HAP-1 (cell line): Measurements from ENCODE around the gene OPTN.

Source experiments
- DNase-seq, 2 experiments: peaks; one replicate each; pipeline ENCODE4 v3.0.0-alpha.2; 2016 to 2020; ENCODE audit warnings: low spot score in 2 of 2
- H3K27me3 ChIP-seq: fragments of 250-450 bp; sonication (Bioruptor Pico); 2 replicates; pipeline ENCODE4 v1.5.1; 2020; ENCODE audit warnings: low read depth, mild to moderate bottlenecking, moderate library complexity
- H3K36me3 ChIP-seq: fragments of 250-450 bp; sonication (Bioruptor Pico); replicated peaks from 2 replicates; pipeline ENCODE4 v1.5.1; 2020; ENCODE audit warnings: mild to moderate bottlenecking
- H3K4me1 ChIP-seq: fragments of 250-450 bp; sonication (Bioruptor Pico); 2 replicates; pipeline ENCODE4 v1.5.1; 2020; ENCODE audit warnings: mild to moderate bottlenecking
- H3K4me3 ChIP-seq: fragments of 250-450 bp; sonication (Bioruptor Pico); 2 replicates; pipeline ENCODE4 v1.5.1; 2020; ENCODE audit warnings: mild to moderate bottlenecking, moderate library complexity
- H3K9me3 ChIP-seq: fragments of 250-450 bp; sonication (Bioruptor Pico); 2 replicates; pipeline ENCODE4 v1.5.1; 2020; ENCODE audit warnings: mild to moderate bottlenecking, moderate library complexity
- in situ Hi-C: fragments of 300-500 bp; cut with MboI; formaldehyde crosslinking; loops from 3 replicates; pipeline ENCODE4 v1.14.3; 2020; ENCODE audit warnings: low sequenced_read_pairs, inconsistent platforms, mixed read lengths

OPTN gene

GRCh38 chr10:13117841-13118783 lies 18.1 kb downstream of the OPTN start:
- no peak for DNase-seq
- no peak overlapping the region for H3K4me3 ChIP-seq
- no peaks in the 10 kb centered on the region for H3K9me3 ChIP-seq
- no peaks in the 10 kb centered on the region for H3K27me3 ChIP-seq
- H3K36me3 ChIP-seq = peaks cover 10% of the 10 kb centered on the region; the same call in 1 of the 2 replicates
- H3K4me1 ChIP-seq = no peaks in the 10 kb centered on the region
- in situ Hi-C loops = no loop called here

- Histone ChIP-seq H3K4me1 (no peaks in the 10 kb centered on the region), H3K9me3 (no peaks in the 10 kb centered on the region), H3K4me3 (no peak overlapping the region), H3K36me3 (peaks cover 10% of the 10 kb centered on the region; the same call in 1 of the 2 replicates), H3K27me3 (no peaks in the 10 kb centered on the region)
- DNase-seq = no peak
- in situ Hi-C loops = no loop called here
Observed at GRCh38 chr10:13118784-13119410, 18.9 kb downstream of the OPTN start.

- H3K36me3 ChIP-seq = peaks cover 16% of the 10 kb centered on the region; the same call in 1 of the 2 replicates
Observed at GRCh38 chr10:13120786-13121499, 21.0 kb downstream of the OPTN start.

GRCh38 chr10:13121500-13121854 lies 21.5 kb downstream of the OPTN start:
- DNase-seq = no peak
- in situ Hi-C loops = no loop called here
- Histone ChIP-seq H3K4me1 (no peaks in the 10 kb centered on the region), H3K4me3 (no peak overlapping the region), H3K9me3 (no peaks in the 10 kb centered on the region), H3K27me3 (no peaks in the 10 kb centered on the region), H3K36me3 (peaks cover 16% of the 10 kb centered on the region; the same call in 1 of the 2 replicates)

More at GRCh38 chr10:13120786-13121499, 21.0 kb downstream of the OPTN start:
- Histone ChIP-seq H3K9me3 (no peaks in the 10 kb centered on the region), H3K4me1 (no peaks in the 10 kb centered on the region), H3K4me3 (no peak overlapping the region), H3K27me3 (no peaks in the 10 kb centered on the region)
- in situ Hi-C loops = no loop called here
- DNase-seq = no peak

GRCh38 chr10:13136651-13137050 lies 36.7 kb downstream of the OPTN start:
- DNase-seq = no peak
- Histone ChIP-seq H3K27me3 (no peaks in the 10 kb centered on the region), H3K36me3 (peaks cover 14% of the 10 kb centered on the region), H3K4me1 (peaks cover 11% of the 10 kb centered on the region), H3K9me3 (no peaks in the 10 kb centered on the region), H3K4me3 (no peak overlapping the region)
- in situ Hi-C loops = no loop called here

- Histone ChIP-seq H3K9me3 (no peaks in the 10 kb centered on the region), H3K4me1 (peaks cover 11% of the 10 kb centered on the region), H3K27me3 (no peaks in the 10 kb centered on the region), H3K36me3 (peaks cover 3% of the 10 kb centered on the region), H3K4me3 (no peak overlapping the region)
- DNase-seq = no peak
- in situ Hi-C loops = no loop called here
Observed at GRCh38 chr10:13139150-13139549, 39.2 kb downstream of the OPTN start.

- H3K9me3 ChIP-seq = no peaks in the 10 kb centered on the region
- in situ Hi-C loops = no loop called here
- H3K27me3 ChIP-seq = no peaks in the 10 kb centered on the region
- peaks cover 2% of the 10 kb centered on the region for H3K36me3 ChIP-seq
- H3K4me3 ChIP-seq = no peak overlapping the region
- peaks cover 11% of the 10 kb centered on the region for H3K4me1 ChIP-seq
- DNase-seq = no peak
Observed at GRCh38 chr10:13139676-13140075, 39.7 kb downstream of the OPTN start.

GRCh38 chr10:13140627-13141190 lies 40.7 kb downstream of the OPTN start:
- H3K27me3 ChIP-seq = no peaks in the 10 kb centered on the region
- peaks cover 2% of the 10 kb centered on the region for H3K36me3 ChIP-seq
- in situ Hi-C loops = no loop called here
- peaks cover 11% of the 10 kb centered on the region for H3K4me1 ChIP-seq
- no peak for DNase-seq
- H3K9me3 ChIP-seq = no peaks in the 10 kb centered on the region
- H3K4me3 ChIP-seq = no peak overlapping the region

- in situ Hi-C loops = no loop called here
- no peaks in the 10 kb centered on the region for H3K27me3 ChIP-seq
- no peaks in the 10 kb centered on the region for H3K36me3 ChIP-seq
- no peaks in the 10 kb centered on the region for H3K9me3 ChIP-seq
- no peak for DNase-seq
- no peak overlapping the region for H3K4me3 ChIP-seq
- 0 out of 2 replicates have a peak, but pooled peaks cover under 1% of the 10 kb centered on the region for H3K4me1 ChIP-seq
Observed at GRCh38 chr10:13143766-13144165, 43.8 kb downstream of the OPTN start.

GRCh38 chr10:13144814-13145213 lies 44.9 kb downstream of the OPTN start:
- Histone ChIP-seq H3K36me3 (no peaks in the 10 kb centered on the region), H3K4me3 (no peak overlapping the region), H3K9me3 (no peaks in the 10 kb centered on the region), H3K27me3 (no peaks in the 10 kb centered on the region), H3K4me1 (no peaks in the 10 kb centered on the region)
- no peak for DNase-seq
- in situ Hi-C loops = no loop called here

- DNase-seq = no peak
- Histone ChIP-seq H3K4me3 (no peak overlapping the region), H3K36me3 (no peaks in the 10 kb centered on the region)
Observed at GRCh38 chr10:13146379-13146778, 46.4 kb downstream of the OPTN start.

GRCh38 chr10:13147161-13147560 lies 47.2 kb downstream of the OPTN start:
- no peak for DNase-seq
- Histone ChIP-seq H3K9me3 (no peaks in the 10 kb centered on the region), H3K4me3 (no peak overlapping the region), H3K4me1 (no peaks in the 10 kb centered on the region), H3K36me3 (no peaks in the 10 kb centered on the region), H3K27me3 (no peaks in the 10 kb centered on the region)
- in situ Hi-C loops = no loop called here

More at GRCh38 chr10:13146379-13146778, 46.4 kb downstream of the OPTN start:
- Histone ChIP-seq H3K27me3 (no peaks in the 10 kb centered on the region), H3K9me3 (no peaks in the 10 kb centered on the region), H3K4me1 (no peaks in the 10 kb centered on the region)
- in situ Hi-C loops = no loop called here

GRCh38 chr10:13152296-13152695 lies 52.3 kb downstream of the OPTN start:
- no peaks in the 10 kb centered on the region for H3K4me1 ChIP-seq
- in situ Hi-C loops = no loop called here
- no peaks in the 10 kb centered on the region for H3K27me3 ChIP-seq
- no peaks in the 10 kb centered on the region for H3K36me3 ChIP-seq
- no peaks in the 10 kb centered on the region for H3K9me3 ChIP-seq
- no peak overlapping the region for H3K4me3 ChIP-seq
- DNase-seq = no peak
